NB4 (cell line): Measurements from ENCODE around the gene RCOR1.

Source experiments
- POLR2A ChIP-seq: IDR thresholded peaks from 2 replicates; pipeline ENCODE4 v1.6.1; 2011; ENCODE audit warnings: mild to moderate bottlenecking; ENCODE audit not compliant: insufficient read length; ENCODE audit errors: extremely low read depth
- TF ChIP-seq, protein P1 (sequence below): IDR thresholded peaks from one replicate; pipeline ENCODE4 v1.5.1; 2012; ENCODE audit warnings: low read depth, low read length

DNA sequence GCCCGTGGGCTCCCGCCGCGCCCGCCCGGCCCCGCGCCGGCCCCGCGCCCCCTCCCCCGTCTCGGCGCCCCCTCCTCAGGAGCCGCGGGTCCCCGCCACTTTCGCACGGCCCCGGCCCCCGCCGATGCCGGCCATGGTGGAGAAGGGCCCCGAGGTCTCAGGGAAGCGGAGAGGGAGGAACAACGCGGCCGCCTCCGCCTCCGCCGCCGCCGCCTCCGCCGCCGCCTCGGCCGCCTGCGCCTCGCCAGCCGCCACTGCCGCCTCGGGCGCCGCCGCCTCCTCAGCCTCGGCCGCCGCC is 263 bp downstream of the RCOR1 start:
- TF ChIP-seq, protein P1, sequence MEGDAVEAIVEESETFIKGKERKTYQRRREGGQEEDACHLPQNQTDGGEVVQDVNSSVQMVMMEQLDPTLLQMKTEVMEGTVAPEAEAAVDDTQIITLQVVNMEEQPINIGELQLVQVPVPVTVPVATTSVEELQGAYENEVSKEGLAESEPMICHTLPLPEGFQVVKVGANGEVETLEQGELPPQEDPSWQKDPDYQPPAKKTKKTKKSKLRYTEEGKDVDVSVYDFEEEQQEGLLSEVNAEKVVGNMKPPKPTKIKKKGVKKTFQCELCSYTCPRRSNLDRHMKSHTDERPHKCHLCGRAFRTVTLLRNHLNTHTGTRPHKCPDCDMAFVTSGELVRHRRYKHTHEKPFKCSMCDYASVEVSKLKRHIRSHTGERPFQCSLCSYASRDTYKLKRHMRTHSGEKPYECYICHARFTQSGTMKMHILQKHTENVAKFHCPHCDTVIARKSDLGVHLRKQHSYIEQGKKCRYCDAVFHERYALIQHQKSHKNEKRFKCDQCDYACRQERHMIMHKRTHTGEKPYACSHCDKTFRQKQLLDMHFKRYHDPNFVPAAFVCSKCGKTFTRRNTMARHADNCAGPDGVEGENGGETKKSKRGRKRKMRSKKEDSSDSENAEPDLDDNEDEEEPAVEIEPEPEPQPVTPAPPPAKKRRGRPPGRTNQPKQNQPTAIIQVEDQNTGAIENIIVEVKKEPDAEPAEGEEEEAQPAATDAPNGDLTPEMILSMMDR, result no peak
- no peak for TF ChIP-seq POLR2A
